Loucy (cell line): ENCODE results near the gene SCN4A.

Source experiments
- EZH2phosphoT487 ChIP-seq: fragments of 200-600 bp; IDR thresholded peaks from 2 replicates; pipeline ENCODE4 v1.6.1; 2018; ENCODE audit warnings: antibody characterized with exemption, mild to moderate bottlenecking, moderate library complexity, borderline replicate concordance
- TF ChIP-seq, protein P1 (sequence below): fragments of 200-600 bp; sonication (generic); conservative IDR thresholded peaks from 2 replicates; pipeline ENCODE4 v1.5.1; 2014; ENCODE audit warnings: mild to moderate bottlenecking, antibody characterized with exemption, low read length

DNA sequence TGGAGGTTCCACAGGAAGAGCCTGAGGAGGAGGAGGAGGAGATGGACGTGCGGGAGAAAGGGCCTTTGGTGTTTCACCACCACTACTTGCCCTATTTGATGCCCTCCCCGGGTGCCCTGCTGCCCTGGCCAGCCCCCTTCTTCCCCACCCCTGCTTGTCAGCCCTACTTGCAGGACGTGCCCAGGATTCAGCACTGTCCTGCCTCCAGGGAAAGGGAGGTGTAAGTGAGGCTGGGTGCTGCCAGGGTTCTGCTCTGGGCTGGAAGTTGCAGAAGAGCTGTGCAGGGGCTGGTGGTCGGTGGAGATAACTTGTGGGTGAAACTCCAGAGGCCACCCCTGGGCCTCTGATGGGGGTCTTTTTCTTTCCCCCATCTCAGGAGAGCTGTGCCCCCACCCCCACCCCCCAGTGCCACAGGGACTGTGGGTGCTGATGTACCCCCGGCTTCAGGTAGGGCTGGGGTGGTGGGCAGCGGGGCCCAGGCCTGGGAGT is 28.4 kb upstream of the SCN4A start:
- TF ChIP-seq, protein P1, sequence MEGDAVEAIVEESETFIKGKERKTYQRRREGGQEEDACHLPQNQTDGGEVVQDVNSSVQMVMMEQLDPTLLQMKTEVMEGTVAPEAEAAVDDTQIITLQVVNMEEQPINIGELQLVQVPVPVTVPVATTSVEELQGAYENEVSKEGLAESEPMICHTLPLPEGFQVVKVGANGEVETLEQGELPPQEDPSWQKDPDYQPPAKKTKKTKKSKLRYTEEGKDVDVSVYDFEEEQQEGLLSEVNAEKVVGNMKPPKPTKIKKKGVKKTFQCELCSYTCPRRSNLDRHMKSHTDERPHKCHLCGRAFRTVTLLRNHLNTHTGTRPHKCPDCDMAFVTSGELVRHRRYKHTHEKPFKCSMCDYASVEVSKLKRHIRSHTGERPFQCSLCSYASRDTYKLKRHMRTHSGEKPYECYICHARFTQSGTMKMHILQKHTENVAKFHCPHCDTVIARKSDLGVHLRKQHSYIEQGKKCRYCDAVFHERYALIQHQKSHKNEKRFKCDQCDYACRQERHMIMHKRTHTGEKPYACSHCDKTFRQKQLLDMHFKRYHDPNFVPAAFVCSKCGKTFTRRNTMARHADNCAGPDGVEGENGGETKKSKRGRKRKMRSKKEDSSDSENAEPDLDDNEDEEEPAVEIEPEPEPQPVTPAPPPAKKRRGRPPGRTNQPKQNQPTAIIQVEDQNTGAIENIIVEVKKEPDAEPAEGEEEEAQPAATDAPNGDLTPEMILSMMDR, result no peak
- TF ChIP-seq EZH2phosphoT487, result no peak
